CD14-positive monocyte (primary cell): Measurements from ENCODE around the gene IL16. TPM values are rescaled to one million over a fixed set of nuclear protein-coding genes. Genes with fewer than 3 reads are reported as not detected.

ENCODE experiments used
- DNase-seq, 3 donors: peaks; one replicate each; pipeline ENCODE4 v3.0.0-alpha.2; 2011 to 2022
- H2AFZ ChIP-seq: 2 replicates; pipeline ENCODE4 v1.6.0; 2012; ENCODE audit warnings: mild to moderate bottlenecking, low read depth, low read length, inconsistent platforms; ENCODE audit not compliant: insufficient read depth, poor library complexity, severe bottlenecking
- H3K27ac ChIP-seq, 2 donors: 1 replicate in 1 of 2; 2 replicates in 1 of 2; pipeline ENCODE4 v1.5.1; 2012 to 2013; ENCODE audit warnings: low read length in 2 of 2, control low read depth in 1 of 2, inconsistent platforms in 1 of 2, low read depth in 1 of 2, mild to moderate bottlenecking in 1 of 2
- H3K27me3 ChIP-seq, 2 donors: one replicate each; pipeline versions ENCODE4 v1.6.0 to v1.6.1; 2011 to 2013; ENCODE audit warnings: low read length in 2 of 2; ENCODE audit not compliant: control insufficient read depth in 2 of 2, insufficient read depth in 2 of 2
- H3K36me3 ChIP-seq, 2 donors: replicated peaks in 1 of 2; 1 replicate in 1 of 2; 2 replicates in 1 of 2; pipeline versions ENCODE4 v1.5.1 to v1.6.1; 2012 to 2013; ENCODE audit warnings: low read length in 2 of 2, control low read depth in 1 of 2, inconsistent platforms in 1 of 2, mild to moderate bottlenecking in 1 of 2; ENCODE audit not compliant: insufficient read depth in 2 of 2, control insufficient read depth in 1 of 2
- H3K4me1 ChIP-seq, 2 donors: 1 replicate in 1 of 2; 2 replicates in 1 of 2; pipeline versions ENCODE4 v1.5.1 to v1.6.1; 2012 to 2013; ENCODE audit warnings: low read length in 2 of 2, control low read depth in 1 of 2, inconsistent platforms in 1 of 2, mild to moderate bottlenecking in 1 of 2, moderate library complexity in 1 of 2; ENCODE audit not compliant: insufficient read depth in 2 of 2, control insufficient read depth in 1 of 2
- H3K4me2 ChIP-seq: replicated peaks from 2 replicates; pipeline ENCODE3; 2012; ENCODE audit warnings: low read length, moderate library complexity, mild to moderate bottlenecking; ENCODE audit not compliant: poor library complexity, severe bottlenecking; ENCODE audit errors: extremely low read depth
- H3K4me3 ChIP-seq, 3 experiments: fragments of 200-600 bp in 1 of 3; sonication (generic) in 1 of 3; replicated peaks in 1 of 3; 1 replicate in 2 of 3; 2 replicates in 1 of 3; pipeline ENCODE4 v1.5.1; 2011 to 2013; ENCODE audit warnings: low read length in 3 of 3, mild to moderate bottlenecking in 3 of 3, control low read depth in 2 of 3, low read depth in 2 of 3, inconsistent platforms in 1 of 3, moderate library complexity in 1 of 3
- H3K79me2 ChIP-seq: 2 replicates; pipeline ENCODE4 v1.6.0; 2012; ENCODE audit warnings: mild to moderate bottlenecking, control low read depth, inconsistent platforms, low read length, moderate library complexity; ENCODE audit not compliant: insufficient read depth
- H3K9ac ChIP-seq: 2 replicates; pipeline ENCODE4 v1.6.0; 2017; ENCODE audit warnings: low read length, mild to moderate bottlenecking; ENCODE audit not compliant: insufficient read depth, poor library complexity, severe bottlenecking
- H3K9me3 ChIP-seq, 2 donors: replicated peaks in 1 of 2; 1 replicate in 1 of 2; 2 replicates in 1 of 2; pipeline versions ENCODE4 v1.5.1 to v1.6.1; 2012 to 2013; ENCODE audit warnings: low read length in 2 of 2, control low read depth in 1 of 2; ENCODE audit not compliant: control insufficient read depth in 1 of 2, insufficient read depth in 1 of 2
- H4K20me1 ChIP-seq: 2 replicates; pipeline ENCODE4 v1.6.0; 2012; ENCODE audit warnings: mild to moderate bottlenecking, low read length, control low read depth, moderate library complexity; ENCODE audit not compliant: insufficient read depth
- H3K27ac Mint-ChIP-seq, 7 donors: one replicate each; pipeline ENCODE4 v1.8.0; 2020; ENCODE audit warnings: mild to moderate bottlenecking in 7 of 7, mixed read lengths in 7 of 7, moderate library complexity in 6 of 7, inconsistent platforms in 2 of 7
- H3K27me3 Mint-ChIP-seq, 3 donors: one replicate each; pipeline ENCODE4 v1.8.0; 2021 to 2022; ENCODE audit warnings: low read depth in 3 of 3, mild to moderate bottlenecking in 3 of 3, mixed read lengths in 3 of 3, moderate library complexity in 3 of 3, inconsistent platforms in 1 of 3
- H3K36me3 Mint-ChIP-seq, 2 donors: one replicate each; pipeline ENCODE4 v1.8.0; 2020; ENCODE audit warnings: mixed read lengths in 2 of 2, inconsistent platforms in 1 of 2, mild to moderate bottlenecking in 1 of 2
- H3K4me1 Mint-ChIP-seq: one replicate; pipeline ENCODE4 v1.8.0; 2020; ENCODE audit warnings: mild to moderate bottlenecking, mixed read lengths
- H3K4me3 Mint-ChIP-seq, 2 donors: one replicate each; pipeline ENCODE4 v1.8.0; 2020; ENCODE audit warnings: mild to moderate bottlenecking in 2 of 2, mixed read lengths in 2 of 2, moderate library complexity in 1 of 2
- H3K9me3 Mint-ChIP-seq, 7 donors: one replicate each; pipeline ENCODE4 v1.8.0; 2020 to 2022; ENCODE audit warnings: mixed read lengths in 7 of 7, mild to moderate bottlenecking in 6 of 7, moderate library complexity in 6 of 7, inconsistent platforms in 2 of 7
- WGBS: methylation state at CpG from one replicate; pipeline ENCODE4 v1.1.5; 2013; ENCODE audit warnings: missing lambda C conversion rate; ENCODE audit not compliant: insufficient coverage; 5-methylcytosine and 5-hydroxymethylcytosine counted together
- intact Hi-C, 2 donors: fragments of 100-400 bp; cut with micrococcal nuclease; formaldehyde crosslinking; loops; one replicate each; pipeline versions ENCODE4 v1.15.0 to v1.15.1; 2023
- polyA plus RNA-seq, 3 donors: library from polyadenylated mRNA; depleted of rRNA in 1 of 3; unstranded in 2 of 3; stranded (reverse) in 1 of 3; fragments of 300-500 nt in 2 of 3; fragments of >200 nt in 1 of 3; fragmentation: Illumina TruSeq in 2 of 3; gene quantifications; 1 replicate in 2 of 3; 2 replicates in 1 of 3; pipeline ENCODE4 v1.2.3, GENCODE V29; 2012 to 2021
- TF ChIP-seq, protein P1 (sequence below): fragments of 200-600 bp; IDR thresholded peaks from one replicate; pipeline ENCODE4 v1.8.0; 2022; ENCODE audit warnings: antibody characterized with exemption, mild to moderate bottlenecking

The IL16 gene
- polyA plus RNA-seq, 3 donors, result 64.8 to 95.1 (median 71.5) TPM

DNA sequence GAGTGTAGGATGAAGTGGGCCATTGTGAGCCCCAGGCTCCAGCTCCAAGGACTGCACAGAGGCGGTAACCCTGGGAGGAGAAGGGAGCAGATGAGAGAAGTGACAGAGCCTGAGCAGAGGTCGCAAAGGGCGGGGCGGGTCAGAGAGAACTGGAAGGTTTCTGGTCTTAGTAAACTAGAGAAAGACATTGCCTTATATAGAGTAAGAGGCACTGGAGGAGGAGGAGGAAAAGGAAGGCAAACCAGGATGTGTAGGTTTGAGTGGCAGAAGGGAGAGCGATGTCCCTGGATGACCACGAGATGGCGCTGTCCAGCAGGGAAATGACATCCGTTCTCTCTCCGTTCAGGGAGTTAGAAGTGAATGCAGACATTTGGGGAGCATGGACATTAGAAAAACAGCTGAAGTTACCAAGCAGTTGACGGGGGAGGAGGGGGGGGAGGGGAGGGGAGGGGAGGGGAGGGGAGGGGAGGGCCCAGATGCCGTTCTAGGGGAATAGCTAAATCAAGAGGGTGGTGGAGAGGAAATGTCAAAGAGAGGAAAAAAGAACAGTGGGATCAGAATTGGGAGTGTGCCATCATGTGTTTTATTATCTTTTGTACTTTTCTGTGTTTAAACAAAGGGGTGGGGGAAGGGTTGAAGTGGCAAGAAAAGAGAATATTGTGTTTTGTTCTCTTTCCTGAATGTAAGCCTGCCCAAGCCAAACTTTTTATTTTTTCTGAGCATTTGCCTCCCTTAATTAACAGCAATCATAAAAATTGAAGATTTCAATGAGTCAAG lies 78.4 kb downstream of the IL16 start:
- H3K79me2 ChIP-seq, result no peaks in the 10 kb centered on the region
- H3K9me3 ChIP-seq, result peaks cover 0 to 4% of the 10 kb centered on the region in 2 donors
- Mint-ChIP-seq H3K4me1 (peaks cover 6% of the 10 kb centered on the region), H3K36me3 (peaks cover 3% of the 10 kb centered on the region in 2 donors), H3K27me3 (no peaks in the 10 kb centered on the region), H3K4me3 (no peak overlapping the region), H3K27ac (peak overlapping the region in 1 of 7 donors; percentile 17), H3K9me3 (peaks cover 7 to 13% (median 9%) of the 10 kb centered on the region in 7 donors)
- no peaks in the 10 kb centered on the region for H4K20me1 ChIP-seq
- TF ChIP-seq, protein P1, sequence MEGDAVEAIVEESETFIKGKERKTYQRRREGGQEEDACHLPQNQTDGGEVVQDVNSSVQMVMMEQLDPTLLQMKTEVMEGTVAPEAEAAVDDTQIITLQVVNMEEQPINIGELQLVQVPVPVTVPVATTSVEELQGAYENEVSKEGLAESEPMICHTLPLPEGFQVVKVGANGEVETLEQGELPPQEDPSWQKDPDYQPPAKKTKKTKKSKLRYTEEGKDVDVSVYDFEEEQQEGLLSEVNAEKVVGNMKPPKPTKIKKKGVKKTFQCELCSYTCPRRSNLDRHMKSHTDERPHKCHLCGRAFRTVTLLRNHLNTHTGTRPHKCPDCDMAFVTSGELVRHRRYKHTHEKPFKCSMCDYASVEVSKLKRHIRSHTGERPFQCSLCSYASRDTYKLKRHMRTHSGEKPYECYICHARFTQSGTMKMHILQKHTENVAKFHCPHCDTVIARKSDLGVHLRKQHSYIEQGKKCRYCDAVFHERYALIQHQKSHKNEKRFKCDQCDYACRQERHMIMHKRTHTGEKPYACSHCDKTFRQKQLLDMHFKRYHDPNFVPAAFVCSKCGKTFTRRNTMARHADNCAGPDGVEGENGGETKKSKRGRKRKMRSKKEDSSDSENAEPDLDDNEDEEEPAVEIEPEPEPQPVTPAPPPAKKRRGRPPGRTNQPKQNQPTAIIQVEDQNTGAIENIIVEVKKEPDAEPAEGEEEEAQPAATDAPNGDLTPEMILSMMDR, result peak; percentile 71
- H3K36me3 ChIP-seq, result no peaks in the 10 kb centered on the region
- WGBS, result 19% methylated on average over 7 of the region's 11 CpGs
- no peaks in the 10 kb centered on the region for H3K27me3 ChIP-seq
- no peak overlapping the region for H3K9ac ChIP-seq
- no peak overlapping the region for H3K27ac ChIP-seq
- H3K4me1 ChIP-seq, result no peaks in the 10 kb centered on the region
- no peak overlapping the region for H3K4me2 ChIP-seq
- H3K4me3 ChIP-seq, result no peak overlapping the region
- DNase-seq, result peak; percentile 76 to 82 (median 82)
- intact Hi-C loops, result loop anchor here (2.0 to 5.0 kb wide), 3 partner anchors 47 to 126 kb away; partner anchors contain the start of gene STARD5 (in 1 of the 2)
- H2AFZ ChIP-seq, result no peak overlapping the region

DNA sequence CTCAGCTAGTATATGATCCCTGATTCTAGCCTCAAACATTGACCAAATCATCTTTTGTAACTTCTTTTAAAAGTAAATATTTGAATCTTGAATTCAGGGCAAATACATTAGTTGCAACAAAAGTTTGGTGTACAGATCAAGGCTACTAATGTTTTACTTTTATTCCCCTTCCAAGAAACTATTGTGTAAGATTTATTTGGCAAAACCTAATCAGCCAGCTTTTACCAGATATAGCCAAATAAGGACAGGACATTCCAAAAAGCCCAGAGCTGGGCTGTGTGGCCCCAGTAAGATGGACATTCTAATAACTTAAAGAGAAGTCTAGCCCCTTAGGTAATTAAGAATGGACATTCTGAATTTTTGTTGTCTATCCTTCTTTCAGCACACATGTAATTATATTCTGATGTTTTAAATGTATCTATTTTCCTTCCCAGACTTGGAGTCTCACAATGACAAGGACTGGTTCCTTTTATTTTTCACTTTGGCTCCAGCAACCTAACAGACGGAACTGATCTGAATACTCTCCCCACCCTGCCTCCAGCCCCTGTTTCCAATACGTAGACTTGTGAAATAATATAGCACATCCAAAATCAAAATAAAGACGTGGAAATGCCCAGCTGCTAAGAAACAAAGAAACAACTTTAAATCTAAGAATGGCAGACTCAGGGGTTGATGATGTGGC lies 79.2 kb downstream of the IL16 start:
- H3K4me2 ChIP-seq, result no peak overlapping the region
- no CpG with 5 or more reads among the region's 3 CpGs for WGBS
- peak overlapping the region in 1 of 7 donors; percentile 17 for H3K27ac Mint-ChIP-seq
- no peaks in the 10 kb centered on the region for H3K27me3 ChIP-seq
- TF ChIP-seq, protein P1, result no peak
- H3K36me3 ChIP-seq, result no peaks in the 10 kb centered on the region
- no peaks in the 10 kb centered on the region for H3K79me2 ChIP-seq
- H3K9me3 ChIP-seq, result peaks cover 0 to 4% of the 10 kb centered on the region in 2 donors
- no peak overlapping the region for H3K4me3 ChIP-seq
- intact Hi-C loops, result loop anchor here (2.0 to 5.0 kb wide), 3 partner anchors 46 to 125 kb away; partner anchors contain the start of gene STARD5 (in 1 of the 2)
- no peaks in the 10 kb centered on the region for H3K27me3 Mint-ChIP-seq
- no peak overlapping the region for H3K9ac ChIP-seq
- peaks cover 6% of the 10 kb centered on the region for H3K4me1 Mint-ChIP-seq
- peaks cover 7 to 13% (median 9%) of the 10 kb centered on the region in 7 donors for H3K9me3 Mint-ChIP-seq
- no peak overlapping the region for H3K4me3 Mint-ChIP-seq
- no peaks in the 10 kb centered on the region for H3K4me1 ChIP-seq
- no peak overlapping the region for H3K27ac ChIP-seq
- H2AFZ ChIP-seq, result no peak overlapping the region
- H3K36me3 Mint-ChIP-seq, result peaks cover 3% of the 10 kb centered on the region in 2 donors
- no peaks in the 10 kb centered on the region for H4K20me1 ChIP-seq
- DNase-seq, result no peak
